HL-60 (cell line): Measurements from ENCODE around the gene CMTM5.

Experiments
- DNase-seq, 2 experiments: peaks; one replicate each; pipeline ENCODE4 v3.0.0-alpha.2; 2010 to 2020; ENCODE audit warnings: low read depth in 1 of 2, low spot score in 1 of 2
- H3K27ac ChIP-seq: fragments of 250-450 bp; sonication (Bioruptor Pico); replicated peaks from 2 replicates; pipeline ENCODE4 v1.5.1; 2020; ENCODE audit warnings: mild to moderate bottlenecking, moderate library complexity
- H3K27me3 ChIP-seq: fragments of 250-450 bp; sonication (Bioruptor Pico); 2 replicates; pipeline ENCODE4 v1.5.1; 2021; ENCODE audit warnings: mild to moderate bottlenecking, moderate library complexity; ENCODE audit not compliant: insufficient read depth, poor library complexity, severe bottlenecking
- H3K4me3 ChIP-seq: replicated peaks from 2 replicates; pipeline ENCODE4 v1.5.1; 2011; ENCODE audit warnings: mild to moderate bottlenecking, control low read depth, low read length; ENCODE audit not compliant: insufficient read depth
- GABPA ChIP-seq: IDR thresholded peaks from 2 replicates; pipeline ENCODE4 v1.6.1; 2012; ENCODE audit warnings: low read depth
- POLR2AphosphoS5 ChIP-seq: IDR thresholded peaks from 2 replicates; pipeline ENCODE4 v1.6.1; 2012; ENCODE audit warnings: low read depth
- REST ChIP-seq: IDR thresholded peaks from 2 replicates; pipeline ENCODE4 v1.6.1; 2012; ENCODE audit warnings: low read depth; ENCODE audit not compliant: insufficient replicate concordance
- SPI1 ChIP-seq: IDR thresholded peaks from 2 replicates; pipeline ENCODE4 v1.6.1; 2012; ENCODE audit warnings: low read depth, mild to moderate bottlenecking, borderline replicate concordance
- TF ChIP-seq, protein P1 (sequence below): IDR thresholded peaks from one replicate; pipeline ENCODE4 v1.5.1; 2011; ENCODE audit warnings: low read length, control low read depth, inconsistent platforms; ENCODE audit not compliant: insufficient read depth

The CMTM5 gene

DNA sequence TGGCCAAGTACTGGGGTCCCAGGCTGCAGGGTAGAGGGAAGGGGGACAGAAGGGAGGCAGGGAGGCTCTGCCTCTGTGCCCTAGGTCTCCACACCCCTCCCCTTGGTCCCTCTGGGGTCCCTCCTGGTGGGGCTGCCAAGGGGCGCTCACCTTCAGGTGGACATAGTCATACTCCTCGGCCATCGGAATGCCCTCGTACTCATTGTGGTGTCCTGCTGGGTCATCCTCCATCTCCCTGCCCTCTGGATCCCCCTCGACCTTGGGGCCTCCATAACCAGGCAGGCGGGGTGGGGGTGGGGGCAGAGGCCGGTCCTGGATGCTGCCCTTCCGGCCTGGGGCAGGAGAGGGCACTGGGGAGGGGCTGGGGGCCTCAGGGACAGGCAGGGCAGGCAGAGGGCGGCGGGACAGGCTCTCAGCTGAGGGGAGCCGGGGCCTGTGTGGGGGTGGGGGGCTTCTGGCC lies 17.6 kb upstream of the CMTM5 start:
- DNase-seq, result no peak
- TF ChIP-seq GABPA (no peak), POLR2AphosphoS5 (no peak), SPI1 (no peak), REST (no peak)
- TF ChIP-seq, protein P1, sequence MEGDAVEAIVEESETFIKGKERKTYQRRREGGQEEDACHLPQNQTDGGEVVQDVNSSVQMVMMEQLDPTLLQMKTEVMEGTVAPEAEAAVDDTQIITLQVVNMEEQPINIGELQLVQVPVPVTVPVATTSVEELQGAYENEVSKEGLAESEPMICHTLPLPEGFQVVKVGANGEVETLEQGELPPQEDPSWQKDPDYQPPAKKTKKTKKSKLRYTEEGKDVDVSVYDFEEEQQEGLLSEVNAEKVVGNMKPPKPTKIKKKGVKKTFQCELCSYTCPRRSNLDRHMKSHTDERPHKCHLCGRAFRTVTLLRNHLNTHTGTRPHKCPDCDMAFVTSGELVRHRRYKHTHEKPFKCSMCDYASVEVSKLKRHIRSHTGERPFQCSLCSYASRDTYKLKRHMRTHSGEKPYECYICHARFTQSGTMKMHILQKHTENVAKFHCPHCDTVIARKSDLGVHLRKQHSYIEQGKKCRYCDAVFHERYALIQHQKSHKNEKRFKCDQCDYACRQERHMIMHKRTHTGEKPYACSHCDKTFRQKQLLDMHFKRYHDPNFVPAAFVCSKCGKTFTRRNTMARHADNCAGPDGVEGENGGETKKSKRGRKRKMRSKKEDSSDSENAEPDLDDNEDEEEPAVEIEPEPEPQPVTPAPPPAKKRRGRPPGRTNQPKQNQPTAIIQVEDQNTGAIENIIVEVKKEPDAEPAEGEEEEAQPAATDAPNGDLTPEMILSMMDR, result no peak
- Histone ChIP-seq H3K27me3 (peaks cover 30% of the 10 kb centered on the region), H3K4me3 (no peak overlapping the region), H3K27ac (no peak overlapping the region)

- DNase-seq, result no peak
- peaks cover 31% of the 10 kb centered on the region for H3K27me3 ChIP-seq
- H3K4me3 ChIP-seq, result no peak overlapping the region
- H3K27ac ChIP-seq, result no peak overlapping the region
- no peak for TF ChIP-seq GABPA
- TF ChIP-seq POLR2AphosphoS5, result no peak
- TF ChIP-seq, protein P1, result no peak
Measured at GRCh38 chr14:23359722-23360447, 17.0 kb upstream of the CMTM5 start.

DNA sequence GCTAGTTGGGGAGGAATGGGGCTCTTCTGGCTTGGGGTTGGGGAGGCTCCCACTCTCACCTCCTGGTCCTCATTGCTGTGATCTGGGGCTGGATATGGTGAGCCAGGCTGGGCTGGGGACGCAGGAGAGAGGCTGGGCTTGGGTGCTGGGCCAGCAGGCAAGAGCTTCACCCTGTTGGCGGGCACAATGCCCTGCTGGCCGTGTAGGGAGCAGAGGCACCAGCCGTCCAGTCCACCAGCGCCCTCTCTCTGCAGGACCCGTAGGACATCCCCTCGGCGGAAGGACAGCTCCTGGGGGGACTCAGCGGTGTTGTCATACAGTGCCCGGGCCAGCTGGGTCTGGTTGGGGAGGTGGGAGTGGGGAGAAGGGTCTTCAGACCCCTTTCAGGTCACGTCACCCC lies 16.4 kb upstream of the CMTM5 start:
- Histone ChIP-seq H3K4me3 (no peak overlapping the region), H3K27me3 (peaks cover 32% of the 10 kb centered on the region), H3K27ac (no peak overlapping the region)
- DNase-seq, result no peak
- TF ChIP-seq POLR2AphosphoS5, result no peak
- no peak for TF ChIP-seq SPI1
- TF ChIP-seq REST, result no peak
- TF ChIP-seq GABPA, result no peak
- TF ChIP-seq, protein P1, result no peak

DNA sequence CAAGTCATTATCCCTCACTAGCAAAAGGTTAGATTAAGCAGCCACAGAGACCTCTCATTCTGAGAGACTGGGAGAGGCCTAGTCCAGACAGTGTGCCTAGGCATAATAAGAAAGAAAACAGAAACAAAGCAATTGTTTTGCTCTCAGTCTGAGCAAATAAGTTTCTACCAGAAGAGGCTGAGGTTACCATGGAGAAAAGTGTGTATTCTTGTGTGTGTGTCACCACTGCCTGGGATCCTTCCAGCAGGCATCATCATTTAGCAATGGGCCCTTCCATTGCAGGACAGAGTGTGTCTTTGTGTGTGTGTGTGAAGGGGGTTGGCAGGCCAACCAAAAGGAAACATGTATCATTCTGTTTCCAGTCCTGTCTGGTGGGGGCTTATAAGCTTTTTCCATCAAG lies 15.5 kb upstream of the CMTM5 start:
- no peak overlapping the region for H3K27ac ChIP-seq
- no peak for DNase-seq
- no peak overlapping the region for H3K4me3 ChIP-seq
- TF ChIP-seq, protein P1, result no peak
- no peak for TF ChIP-seq GABPA
- TF ChIP-seq SPI1, result no peak
- TF ChIP-seq POLR2AphosphoS5, result no peak
- no peak for TF ChIP-seq REST
- peaks cover 37% of the 10 kb centered on the region for H3K27me3 ChIP-seq
